IMR-90 (cell line): ENCODE results near the gene SGSM2. TPM values are rescaled to one million over a fixed set of nuclear protein-coding genes. Genes with fewer than 3 reads are reported as not detected.

Experiments
- ATAC-seq: fragments of 200-7000 bp; cut with Tn5 transposase; 2 replicates; pipeline ENCODE4 v1.9.1; 2020; ENCODE audit warnings: low read depth, mild to moderate bottlenecking, moderate library complexity
- BruUV-seq: library from RNA; stranded (reverse); fragments of 400-500 nt; replicated peaks from 2 replicates; lab custom pipeline; 2021; lab: Mats Ljungman, UMichigan
- CTCF ChIA-PET: fragments of 300-600 bp; formaldehyde crosslinking; extraction: SDS; loops from one replicate; lab custom pipeline; 2021; ENCODE audit warnings: antibody characterized with exemption; lab: Yijun Ruan, JAX
- POLR2A ChIA-PET: fragments of 300-600 bp; sonication (Branson Sonifier 250); formaldehyde crosslinking; loops from one replicate; lab custom pipeline; 2022; ENCODE audit warnings: antibody characterized with exemption; ENCODE audit not compliant: unreplicated experiment; lab: Charles Lee
- DNase-seq: peaks from one replicate; pipeline ENCODE4 v3.0.0; 2013
- H2AFZ ChIP-seq: replicated peaks from 2 replicates; pipeline ENCODE3; 2013; ENCODE audit warnings: low read length, mild to moderate bottlenecking; ENCODE audit not compliant: poor library complexity
- H2AK5ac ChIP-seq: 2 replicates; pipeline ENCODE4 v1.6.1; 2013; ENCODE audit warnings: low read depth, low read length, inconsistent platforms
- H2AK9ac ChIP-seq: replicated peaks from 2 replicates; pipeline ENCODE3; 2013; ENCODE audit warnings: mild to moderate bottlenecking, low read depth, low read length, moderate library complexity; ENCODE audit not compliant: poor library complexity
- H2BK120ac ChIP-seq: 2 replicates; pipeline ENCODE4 v1.6.1; 2013; ENCODE audit warnings: low read depth, low read length, inconsistent platforms
- H2BK15ac ChIP-seq: 3 replicates; pipeline ENCODE4 v1.6.1; 2013; ENCODE audit warnings: low read depth, low read length, inconsistent platforms
- H2BK20ac ChIP-seq: 2 replicates; pipeline ENCODE4 v1.6.1; 2013; ENCODE audit warnings: low read depth, mild to moderate bottlenecking, inconsistent platforms, low read length, moderate library complexity
- H2BK5ac ChIP-seq: 2 replicates; pipeline ENCODE4 v1.6.1; 2013; ENCODE audit warnings: mild to moderate bottlenecking, low read depth, low read length, inconsistent platforms; ENCODE audit not compliant: poor library complexity, severe bottlenecking
- H3K14ac ChIP-seq: replicated peaks from 2 replicates; pipeline ENCODE4 v1.6.1; 2013; ENCODE audit warnings: low read depth, low read length, inconsistent platforms
- H3K18ac ChIP-seq: 2 replicates; pipeline ENCODE4 v1.6.1; 2013; ENCODE audit warnings: low read depth, low read length, control low read depth
- H3K23ac ChIP-seq: 2 replicates; pipeline ENCODE4 v1.6.1; 2013; ENCODE audit warnings: low read depth, low read length, inconsistent platforms
- H3K27ac ChIP-seq: 2 replicates; pipeline ENCODE4 v1.5.1; 2013; ENCODE audit warnings: mild to moderate bottlenecking, control low read depth, low read length; ENCODE audit not compliant: insufficient read depth
- H3K27me3 ChIP-seq: 2 replicates; pipeline ENCODE4 v1.6.1; 2013; ENCODE audit warnings: low read length; ENCODE audit not compliant: control insufficient read depth, insufficient read depth
- H3K36me3 ChIP-seq: 2 replicates; pipeline ENCODE4 v1.6.1; 2013; ENCODE audit warnings: low read length, mixed read lengths; ENCODE audit not compliant: control insufficient read depth, insufficient read depth
- H3K4ac ChIP-seq: 2 replicates; pipeline ENCODE4 v1.6.1; 2013; ENCODE audit warnings: low read depth, low read length, inconsistent platforms
- H3K4me1 ChIP-seq: 2 replicates; pipeline ENCODE4 v1.6.1; 2013; ENCODE audit warnings: low read length, mixed read lengths; ENCODE audit not compliant: control insufficient read depth, insufficient read depth
- H3K4me2 ChIP-seq: 2 replicates; pipeline ENCODE4 v1.6.1; 2013; ENCODE audit warnings: low read depth, mild to moderate bottlenecking, control low read depth, low read length, moderate library complexity
- H3K4me3 ChIP-seq: 2 replicates; pipeline ENCODE4 v1.5.1; 2013; ENCODE audit warnings: low read depth, mild to moderate bottlenecking, control low read depth, low read length, moderate library complexity; ENCODE audit not compliant: insufficient read depth
- H3K56ac ChIP-seq: 2 replicates; pipeline ENCODE4 v1.6.1; 2013; ENCODE audit warnings: low read length, inconsistent platforms; ENCODE audit not compliant: insufficient read depth; ENCODE audit errors: extremely low read depth
- H3K79me1 ChIP-seq, 2 experiments: 2 replicates each; pipeline ENCODE4 v1.6.1; 2013; ENCODE audit warnings: low read length in 2 of 2, inconsistent platforms in 1 of 2, low read depth in 1 of 2
- H3K9ac ChIP-seq: 2 replicates; pipeline ENCODE4 v1.6.1; 2013; ENCODE audit warnings: low read depth, low read length, control low read depth
- H3K9me1 ChIP-seq: 2 replicates; pipeline ENCODE4 v1.6.1; 2013; ENCODE audit warnings: low read length, inconsistent platforms; ENCODE audit not compliant: insufficient read depth
- H3K9me3 ChIP-seq: 2 replicates; pipeline ENCODE4 v1.6.1; 2013; ENCODE audit warnings: low read length; ENCODE audit not compliant: control insufficient read depth, insufficient read depth
- H4K20me1 ChIP-seq: 2 replicates; pipeline ENCODE4 v1.6.1; 2013; ENCODE audit warnings: low read length, inconsistent platforms; ENCODE audit not compliant: insufficient read depth
- H4K5ac ChIP-seq: 2 replicates; pipeline ENCODE4 v1.6.1; 2013; ENCODE audit warnings: mild to moderate bottlenecking, low read depth, low read length, control low read depth
- H4K8ac ChIP-seq, 2 experiments: 2 replicates each; pipeline ENCODE4 v1.6.1; 2013; ENCODE audit warnings: low read depth in 2 of 2, low read length in 2 of 2, control low read depth in 1 of 2, inconsistent platforms in 1 of 2
- H4K91ac ChIP-seq: 2 replicates; pipeline ENCODE4 v1.6.1; 2013; ENCODE audit warnings: low read depth, low read length, inconsistent platforms; ENCODE audit not compliant: insufficient read depth
- FOS ChIP-seq: fragments of 150-350 bp; IDR thresholded peaks from 2 replicates; pipeline ENCODE4 v1.6.1; 2016; ENCODE audit warnings: low read depth, low read length
- RAD21 ChIP-seq: IDR thresholded peaks from 2 replicates; pipeline ENCODE4 v1.6.1; 2012; ENCODE audit warnings: low read length, improper control_type of control experiment
- WGBS, 2 experiments: methylation state at CpG; one replicate each; pipeline versions ENCODE4 v1.1.5 to v1.1.7; 2013; ENCODE audit warnings: missing lambda C conversion rate in 2 of 2; ENCODE audit not compliant: insufficient read length in 1 of 2; ENCODE audit errors: extremely low coverage in 2 of 2; 5-methylcytosine and 5-hydroxymethylcytosine counted together
- dilution Hi-C: fragments of 300-500 bp; cut with HindIII; formaldehyde crosslinking; loops from one replicate; pipeline ENCODE4 v1.14.3; 2018; ENCODE audit warnings: low sequenced_read_pairs; ENCODE audit not compliant: unreplicated experiment
- in situ Hi-C: fragments of 300-500 bp; cut with MboI; formaldehyde crosslinking; loops from 3 replicates; pipeline ENCODE4 v1.14.3; 2019; ENCODE audit warnings: low sequenced_read_pairs, inconsistent platforms, mixed read lengths
- intact Hi-C: fragments of 100-400 bp; cut with micrococcal nuclease; formaldehyde crosslinking; loops from 2 replicates; pipeline ENCODE4 v1.10.0; 2022
- polyA plus RNA-seq, 3 experiments: library from polyadenylated mRNA; depleted of rRNA; stranded (reverse); fragments of >200 nt; gene quantifications; 2 replicates each; pipeline ENCODE4 v1.2.3, GENCODE V29; 2012; ENCODE audit warnings: low replicate concordance in 1 of 3
- total RNA-seq: library from RNA; depleted of rRNA; stranded (reverse); fragments of >200 nt; gene quantifications from 2 replicates; pipeline ENCODE4 v1.2.3, GENCODE V29; 2012

Gene SGSM2
- total and polyA plus RNA-seq, 2 of the 4 experiments (the other 2 are of a cell fraction), result 13.6 to 81.2 TPM

- Histone ChIP-seq H3K4me2 (no peak overlapping the region), H3K14ac (no peak overlapping the region), H3K27ac (no peak overlapping the region), H2AK5ac (no peak overlapping the region), H3K9me3 (no peaks in the 10 kb centered on the region), H3K18ac (no peak overlapping the region), H2BK20ac (no peak overlapping the region), H2AFZ (no peak overlapping the region), H3K9ac (no peak overlapping the region), H3K4ac (no peak overlapping the region), H3K23ac (no peak overlapping the region), H3K27me3 (no peaks in the 10 kb centered on the region), H2BK15ac (no peak overlapping the region), H4K5ac (no peak overlapping the region), H3K9me1 (no peaks in the 10 kb centered on the region; the same call in 1 of the 2 replicates), H4K91ac (no peak overlapping the region), H3K79me1 (peaks cover 9 to 26% of the 10 kb centered on the region in 2 experiments), H3K4me3 (no peak overlapping the region), H3K36me3 (peaks cover 38% of the 10 kb centered on the region), H3K4me1 (peaks cover 2% of the 10 kb centered on the region; the same call in 1 of the 2 replicates), H2BK5ac (no peak overlapping the region), H4K8ac (0 out of 4 replicates have a peak overlapping the region, but pooled peaks of 1 of the 2 experiments have one; percentile 34), H2BK120ac (no peak overlapping the region), H4K20me1 (peaks cover 19% of the 10 kb centered on the region), H2AK9ac (no peak overlapping the region), H3K56ac (no peak overlapping the region)
- BruUV-seq, result no TSS peak
- DNase-seq, result no peak
- in situ Hi-C loops (no loop called here), dilution Hi-C loops (no loop called here), intact Hi-C loops (no loop called here)
- no peak for ATAC-seq
- ChIA-PET CTCF (no interaction called here), POLR2A (interaction anchor here (0.6 kb wide), 1 partner anchor 26 kb away, joined by 4 read pairs; no protein-coding TSS in a partner anchor)
- WGBS, 2 experiments, result 74% methylated on average over 2 of the region's 18 CpGs; no CpG with 5 or more reads in 1 of the 2 experiments
- no peak for TF ChIP-seq FOS
- TF ChIP-seq RAD21, result no peak
Measured at GRCh38 chr17:2385240-2386210, 48.2 kb downstream of the SGSM2 start.
